H1 (cell line): ENCODE data around the gene JUP. TPM values are rescaled to one million over a fixed set of nuclear protein-coding genes. Genes with fewer than 3 reads are reported as not detected.

Experiments used
- CTCF ChIA-PET: fragments of 300-600 bp; sonication (Branson Sonifier 250); formaldehyde crosslinking; loops from one replicate; lab custom pipeline; 2021; ENCODE audit not compliant: partially characterized antibody; lab: Charles Lee
- POLR2A ChIA-PET: fragments of 300-600 bp; sonication (Branson Sonifier 250); formaldehyde crosslinking; loops from one replicate; lab custom pipeline; 2021; ENCODE audit warnings: inconsistent platforms; ENCODE audit not compliant: partially characterized antibody; lab: Charles Lee
- DNase-seq, 2 experiments: peaks; one replicate each; pipeline versions ENCODE4 v3.0.0 to v3.0.0-alpha.2; 2010 to 2022; ENCODE audit warnings: low spot score in 2 of 2, low read depth in 1 of 2, mixed read lengths in 1 of 2
- FAIRE-seq: peaks from 2 replicates; lab custom pipeline; 2011; peaks lifted over from hg19 to GRCh38; lab: Jason Lieb, UNC
- H2AFZ ChIP-seq: 2 replicates; pipeline ENCODE4 v1.8.1; 2012; ENCODE audit warnings: low read length, inconsistent platforms
- H2AK5ac ChIP-seq: 2 replicates; pipeline ENCODE4 v1.6.1; 2013; ENCODE audit warnings: low read depth, low read length
- H2BK120ac ChIP-seq: replicated peaks from 2 replicates; pipeline ENCODE3; 2013; ENCODE audit warnings: low read depth, low read length, inconsistent platforms
- H2BK12ac ChIP-seq: 2 replicates; pipeline ENCODE4 v1.6.1; 2013; ENCODE audit warnings: low read depth, low read length
- H2BK15ac ChIP-seq: 2 replicates; pipeline ENCODE4 v1.6.1; 2013; ENCODE audit warnings: low read length
- H2BK20ac ChIP-seq: 2 replicates; pipeline ENCODE4 v1.6.1; 2013; ENCODE audit warnings: low read length
- H2BK5ac ChIP-seq: 2 replicates; pipeline ENCODE4 v1.6.1; 2013; ENCODE audit warnings: low read depth, low read length
- H3K14ac ChIP-seq: 2 replicates; pipeline ENCODE4 v1.6.1; 2013; ENCODE audit warnings: inconsistent platforms; ENCODE audit not compliant: insufficient read length
- H3K18ac ChIP-seq: 2 replicates; pipeline ENCODE4 v1.6.1; 2013; ENCODE audit warnings: low read length; ENCODE audit errors: extremely low read depth
- H3K23ac ChIP-seq: 2 replicates; pipeline ENCODE4 v1.6.1; 2013; ENCODE audit warnings: inconsistent platforms; ENCODE audit not compliant: insufficient read length
- H3K23me2 ChIP-seq: 2 replicates; pipeline ENCODE4 v1.6.1; 2013; ENCODE audit warnings: low read depth, low read length
- H3K27ac ChIP-seq: 2 replicates; pipeline ENCODE4 v1.6.1; 2011; ENCODE audit warnings: low read depth, low read length, inconsistent platforms
- H3K27me3 ChIP-seq, 4 experiments: replicated peaks in 1 of 4; 1 replicate in 1 of 4; 2 replicates in 3 of 4; pipeline versions ENCODE4 v1.6.1 to v1.8.1; 2011 to 2013; ENCODE audit warnings: low read length in 3 of 4, mild to moderate bottlenecking in 3 of 4, inconsistent platforms in 2 of 4, mixed read lengths in 2 of 4, moderate library complexity in 1 of 4; ENCODE audit not compliant: control insufficient read depth in 3 of 4, insufficient read depth in 3 of 4; ENCODE audit errors: extremely low read depth in 1 of 4
- H3K36me3 ChIP-seq, 4 experiments: 2 replicates each; pipeline versions ENCODE4 v1.6.1 to v1.8.1; 2011 to 2013; ENCODE audit warnings: mild to moderate bottlenecking in 4 of 4, low read length in 3 of 4, moderate library complexity in 2 of 4, control low read depth in 1 of 4, inconsistent platforms in 1 of 4; ENCODE audit not compliant: insufficient read depth in 4 of 4, control insufficient read depth in 2 of 4
- H3K4ac ChIP-seq: replicated peaks from 2 replicates; pipeline ENCODE3; 2013; ENCODE audit warnings: low read length, low read depth, mixed read lengths, inconsistent platforms; ENCODE audit not compliant: insufficient read length
- H3K4me1 ChIP-seq, 4 experiments: replicated peaks in 1 of 4; 1 replicate in 1 of 4; 2 replicates in 3 of 4; pipeline versions ENCODE4 v1.6.1 to v1.8.1; 2011 to 2013; ENCODE audit warnings: low read length in 3 of 4, inconsistent platforms in 2 of 4, mixed read lengths in 1 of 4; ENCODE audit not compliant: insufficient read depth in 4 of 4, control insufficient read depth in 3 of 4
- H3K4me2 ChIP-seq, 2 experiments: 2 replicates each; pipeline versions ENCODE4 v1.6.1 to v1.8.1; 2011 to 2013; ENCODE audit warnings: low read depth in 2 of 2, low read length in 2 of 2, control low read depth in 1 of 2, inconsistent platforms in 1 of 2, mild to moderate bottlenecking in 1 of 2; ENCODE audit not compliant: insufficient read depth in 1 of 2
- H3K4me3 ChIP-seq, 4 experiments: fragments of 200-600, 300-600 bp in 1 of 4; sonication (generic), shearing (Covaris generic), sonication (Bioruptor Twin) in 1 of 4; 2 replicates each; pipeline versions ENCODE4 v1.5.1 to v1.8.1; 2011 to 2016; ENCODE audit warnings: low read length in 4 of 4, low read depth in 3 of 4, control low read depth in 2 of 4, inconsistent platforms in 2 of 4, mild to moderate bottlenecking in 2 of 4, mixed read lengths in 1 of 4, moderate library complexity in 1 of 4; ENCODE audit not compliant: insufficient read depth in 2 of 4; ENCODE audit errors: extremely low read depth in 1 of 4
- H3K56ac ChIP-seq: replicated peaks from 2 replicates; pipeline ENCODE3; 2013; ENCODE audit warnings: low read depth, mild to moderate bottlenecking, mixed read lengths, low read length, inconsistent platforms; ENCODE audit not compliant: insufficient read length
- H3K79me1 ChIP-seq: 2 replicates; pipeline ENCODE4 v1.6.1; 2013; ENCODE audit warnings: low read depth, low read length, control low read depth
- H3K79me2 ChIP-seq, 2 experiments: 2 replicates each; pipeline versions ENCODE4 v1.6.1 to v1.8.1; 2012 to 2013; ENCODE audit warnings: low read length in 2 of 2, mild to moderate bottlenecking in 2 of 2, inconsistent platforms in 1 of 2; ENCODE audit not compliant: insufficient read depth in 2 of 2, control insufficient read depth in 1 of 2
- H3K9ac ChIP-seq, 4 experiments: replicated peaks in 1 of 4; 1 replicate in 1 of 4; 2 replicates in 3 of 4; pipeline versions ENCODE4 v1.6.1 to v1.8.1; 2011 to 2013; ENCODE audit warnings: low read depth in 3 of 4, low read length in 3 of 4, control low read depth in 2 of 4, mild to moderate bottlenecking in 2 of 4, moderate library complexity in 2 of 4, inconsistent platforms in 1 of 4; ENCODE audit errors: extremely low read depth in 1 of 4
- H3K9me3 ChIP-seq, 2 experiments: 2 replicates each; pipeline versions ENCODE4 v1.6.1 to v1.8.1; 2012 to 2013; ENCODE audit warnings: mild to moderate bottlenecking in 2 of 2, moderate library complexity in 2 of 2, control low read depth in 1 of 2, inconsistent platforms in 1 of 2, low read depth in 1 of 2, low read length in 1 of 2, mixed read lengths in 1 of 2; ENCODE audit not compliant: insufficient read depth in 2 of 2
- H4K20me1 ChIP-seq, 2 experiments: replicated peaks in 1 of 2; 2 replicates each; pipeline versions ENCODE3 to v1.8.1; 2011 to 2013; ENCODE audit warnings: inconsistent platforms in 2 of 2, low read length in 2 of 2, mild to moderate bottlenecking in 1 of 2; ENCODE audit not compliant: insufficient read depth in 2 of 2, control insufficient read depth in 1 of 2
- H4K5ac ChIP-seq: 2 replicates; pipeline ENCODE4 v1.6.1; 2013; ENCODE audit warnings: low read length, low read depth, mixed read lengths, inconsistent platforms; ENCODE audit not compliant: insufficient read length
- H4K8ac ChIP-seq: 2 replicates; pipeline ENCODE4 v1.8.0; 2013; ENCODE audit warnings: mild to moderate bottlenecking, moderate library complexity, low read length, inconsistent platforms; ENCODE audit not compliant: insufficient read depth; ENCODE audit errors: extremely low read depth
- H4K91ac ChIP-seq: replicated peaks from 2 replicates; pipeline ENCODE3; 2013; ENCODE audit warnings: low read length, mixed read lengths, inconsistent platforms; ENCODE audit not compliant: insufficient read length
- CEBPB ChIP-seq: IDR thresholded peaks from 2 replicates; pipeline ENCODE4 v1.6.1; 2012; ENCODE audit warnings: low read depth, low read length
- RBBP5 ChIP-seq: IDR thresholded peaks from 2 replicates; pipeline ENCODE4 v1.7.1; 2012; ENCODE audit warnings: low read depth, mild to moderate bottlenecking, inconsistent platforms, low read length, moderate library complexity, borderline replicate concordance
- SUZ12 ChIP-seq: fragments of 200-600 bp; sonication (generic); IDR thresholded peaks from 2 replicates; pipeline ENCODE4 v1.6.1; 2012; ENCODE audit warnings: mild to moderate bottlenecking, inconsistent platforms, low read length, moderate library complexity, mixed read lengths
- WGBS, 2 experiments: shearing (Covaris generic) in 1 of 2; methylation state at CpG; one replicate each; pipeline versions ENCODE4 v1.1.6 to v1.1.7; 2013 to 2015; ENCODE audit warnings: low lambda C conversion rate in 2 of 2, mixed read lengths in 2 of 2, inconsistent platforms in 1 of 2, low coverage in 1 of 2, missing lambda C conversion rate in 1 of 2; ENCODE audit not compliant: insufficient replicate concordance in 2 of 2, insufficient coverage in 1 of 2, insufficient read length in 1 of 2; ENCODE audit errors: extremely low coverage in 1 of 2, missing lambda C conversion rate in 1 of 2; 5-methylcytosine and 5-hydroxymethylcytosine counted together
- polyA plus RNA-seq, 7 experiments: library from polyadenylated mRNA; depleted of rRNA in 3 of 7; stranded (reverse) in 5 of 7; unstranded in 2 of 7; fragments of >200 nt in 5 of 7; fragments of 200-250 nt in 2 of 7; gene quantifications; 1 replicate in 5 of 7; 2 replicates in 1 of 7; 4 replicates in 1 of 7; pipeline versions ENCODE4 v1.2.1 to v1.2.3, GENCODE V29; 2011 to 2013; ENCODE audit warnings: missing spikeins in 2 of 7, mixed read lengths in 2 of 7
- total RNA-seq: library from RNA; stranded (reverse); fragmentation: NEBNext Ultra II Directional; extraction: Animal tissue kit (Norgen Biotek cat#: 25700); gene quantifications from 2 replicates; pipeline ENCODE4 v1.2.1, GENCODE V29; 2021

JUP gene
- total and polyA plus RNA-seq, 2 of the 8 experiments (the other 6 are each of a cell fraction or from before 2014, with no cell fraction given) = 62.8 to 102 TPM

GRCh38 chr17:41754066-41754465, 32.4 kb downstream of the JUP start:
- H4K91ac ChIP-seq = no peak overlapping the region
- FAIRE-seq = no peak

More at GRCh38 chr17:41754066-41754465, 32.4 kb downstream of the JUP start:
- Histone ChIP-seq H3K27ac (no peak overlapping the region), H3K36me3 (peaks cover 20 to 29% (median 23%) of the 10 kb centered on the region in 4 experiments; a peak in 7 of 8 replicates), H3K23me2 (no peaks in the 10 kb centered on the region), H3K14ac (no peak overlapping the region), H3K79me1 (no peaks in the 10 kb centered on the region), H3K4me2 (no peak overlapping the region), H2BK5ac (no peak overlapping the region), H4K20me1 (peaks cover 2 to 5% of the 10 kb centered on the region in 2 experiments), H2BK20ac (no peak overlapping the region), H3K9me3 (no peaks in the 10 kb centered on the region), H4K8ac (no peak overlapping the region), H3K79me2 (no peaks in the 10 kb centered on the region)
- CTCF ChIA-PET = interaction anchor here (0.6 to 6.0 kb wide), 8 partner anchors 14 to 58 kb away, joined by 3 to 48 read pairs (median 4); partner anchors contain the start of gene JUP
- WGBS, 2 experiments = 83% methylated on average over 9 of the region's 12 CpGs; no CpG with 5 or more reads in 1 of the 2 experiments
- no peak for DNase-seq
- TF ChIP-seq CEBPB (no peak), RBBP5 (no peak), SUZ12 (no peak)
- TF ChIP-seq, all 59 proteins: peak for 0
- POLR2A ChIA-PET = interaction anchor here (1.0 to 2.7 kb wide), 10 partner anchors 9 to 66 kb away, joined by 3 to 18 read pairs (median 6); partner anchors contain the start of genes EIF1, HAP1 and JUP
- Histone ChIP-seq H3K23ac (no peak overlapping the region), H4K5ac (no peak overlapping the region), H3K4ac (no peak overlapping the region), H2BK120ac (no peak overlapping the region), H3K9ac (no peak overlapping the region), H3K4me3 (no peak overlapping the region), H2AK5ac (no peak overlapping the region), H3K27me3 (no peaks in the 10 kb centered on the region), H2BK12ac (no peak overlapping the region), H2AFZ (no peak overlapping the region), H2BK15ac (no peak overlapping the region), H3K18ac (no peak overlapping the region), H3K56ac (no peak overlapping the region), H3K4me1 (no peaks in the 10 kb centered on the region)
